Esophagus squamous epithelium (tissue), 5 donors: ENCODE results near the gene LRRC43. TPM values are rescaled to one million over a fixed set of nuclear protein-coding genes. Genes with fewer than 3 reads are reported as not detected.
A peak's percentile ranks its signal among the peaks of the same experiment; 100 is the strongest.

Experiments used
- DNase-seq: peaks from one replicate; lab custom pipeline; 2025; lab: John Stamatoyannopoulos, UW
- H3K27ac ChIP-seq, 4 donors: fragments of 200-600 bp; sonication (generic); one replicate each; pipeline ENCODE4 v1.5.1; 2016 to 2019; ENCODE audit warnings: mild to moderate bottlenecking in 1 of 4
- H3K27me3 ChIP-seq, 4 donors: fragments of 200-600 bp; sonication (generic); 1 replicate in 3 of 4; 2 replicates in 1 of 4; pipeline versions ENCODE4 v1.5.1 to v1.6.0; 2017 to 2021; ENCODE audit warnings: antibody characterized with exemption in 1 of 4
- H3K36me3 ChIP-seq, 3 donors: fragments of 200-600 bp; sonication (generic); one replicate each; pipeline ENCODE4 v1.5.1; 2016 to 2019
- H3K4me1 ChIP-seq, 3 donors: fragments of 200-600 bp; sonication (generic); one replicate each; pipeline ENCODE4 v1.5.1; 2017 to 2019
- H3K4me3 ChIP-seq, 4 donors: fragments of 200-600 bp; sonication (generic); 1 replicate in 3 of 4; 2 replicates in 1 of 4; pipeline ENCODE4 v1.5.1; 2016 to 2019; ENCODE audit warnings: mild to moderate bottlenecking in 2 of 4, moderate library complexity in 1 of 4
- H3K9me3 ChIP-seq, 3 donors: fragments of 200-600 bp; sonication (generic); one replicate each; pipeline ENCODE4 v1.5.1; 2016 to 2019
- POLR2A ChIP-seq, 4 donors: fragments of 450-650 bp; IDR thresholded peaks; one replicate each; pipeline ENCODE4 v1.6.1; 2017; ENCODE audit warnings: antibody characterized with exemption in 4 of 4, mild to moderate bottlenecking in 4 of 4, moderate library complexity in 3 of 4
- WGBS, 2 donors: methylation state at CpG; one replicate each; pipeline ENCODE4 v1.1.5; 2018; 5-methylcytosine and 5-hydroxymethylcytosine counted together
- intact Hi-C: fragments of 100-400 bp; cut with DNase I; formaldehyde crosslinking; loops from one replicate; pipeline ENCODE4 v1.15.0; 2022
- total RNA-seq, 4 donors: library from RNA; depleted of rRNA; stranded (reverse); fragments of >200 nt; gene quantifications; one replicate each; pipeline ENCODE4 v1.1.0, GENCODE V29; 2016
- TF ChIP-seq, protein P1 (sequence below), 6 experiments: fragments of 450-650 bp in 4 of 6; fragments of 200-600 bp in 2 of 6; sonication (generic) in 2 of 6; IDR thresholded peaks; one replicate each; pipeline ENCODE4 v1.5.1; 2016 to 2019; ENCODE audit warnings: antibody characterized with exemption in 6 of 6, mild to moderate bottlenecking in 4 of 6, moderate library complexity in 4 of 6
- donor health status: DM: yes; HTN: yes; CAD: no.

Gene LRRC43
- total RNA-seq, 4 donors from 2014 or later: 0.59 to 0.70 TPM; not detected in 2

DNA sequence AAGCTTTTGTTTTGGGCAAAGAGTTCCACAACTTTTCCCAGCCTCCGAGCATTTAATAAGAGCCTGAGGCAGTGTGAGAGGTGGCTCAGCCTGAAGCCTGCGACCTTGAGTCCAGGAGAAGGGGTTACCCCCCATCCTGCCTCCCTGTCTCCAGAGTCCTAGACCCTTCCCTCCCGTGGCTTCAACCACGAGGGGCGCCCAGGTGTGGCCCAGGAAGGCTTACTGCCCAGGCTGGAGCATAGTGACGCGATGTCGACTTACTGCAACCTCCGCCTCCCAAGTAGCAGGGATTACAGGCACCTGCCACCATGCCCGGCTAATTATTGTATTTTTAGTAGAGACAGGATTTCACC lies 641 bp downstream of the LRRC43 start:
- DNase-seq: no peak
- Histone ChIP-seq H3K36me3 (no peaks in the 10 kb centered on the region), H3K4me1 (peaks cover 0 to 12% (median 0%) of the 10 kb centered on the region in 3 donors), H3K4me3 (peak overlapping the region; percentile 38 to 71 (median 54)), H3K27me3 (peaks cover 0 to 19% (median 0%) of the 10 kb centered on the region in 4 donors), H3K9me3 (no peaks in the 10 kb centered on the region), H3K27ac (no peak overlapping the region)
- intact Hi-C loops: loop anchor here (10.0 kb wide), 1 partner anchor 139 kb away; no protein-coding TSS in a partner anchor
- 71 to 77% methylated on average over 5 to 10 of the region's 10 CpGs for WGBS, 2 donors
- TF ChIP-seq POLR2A (IDR thresholded peaks at IDR 0.05): no peak
- TF ChIP-seq, protein P1, sequence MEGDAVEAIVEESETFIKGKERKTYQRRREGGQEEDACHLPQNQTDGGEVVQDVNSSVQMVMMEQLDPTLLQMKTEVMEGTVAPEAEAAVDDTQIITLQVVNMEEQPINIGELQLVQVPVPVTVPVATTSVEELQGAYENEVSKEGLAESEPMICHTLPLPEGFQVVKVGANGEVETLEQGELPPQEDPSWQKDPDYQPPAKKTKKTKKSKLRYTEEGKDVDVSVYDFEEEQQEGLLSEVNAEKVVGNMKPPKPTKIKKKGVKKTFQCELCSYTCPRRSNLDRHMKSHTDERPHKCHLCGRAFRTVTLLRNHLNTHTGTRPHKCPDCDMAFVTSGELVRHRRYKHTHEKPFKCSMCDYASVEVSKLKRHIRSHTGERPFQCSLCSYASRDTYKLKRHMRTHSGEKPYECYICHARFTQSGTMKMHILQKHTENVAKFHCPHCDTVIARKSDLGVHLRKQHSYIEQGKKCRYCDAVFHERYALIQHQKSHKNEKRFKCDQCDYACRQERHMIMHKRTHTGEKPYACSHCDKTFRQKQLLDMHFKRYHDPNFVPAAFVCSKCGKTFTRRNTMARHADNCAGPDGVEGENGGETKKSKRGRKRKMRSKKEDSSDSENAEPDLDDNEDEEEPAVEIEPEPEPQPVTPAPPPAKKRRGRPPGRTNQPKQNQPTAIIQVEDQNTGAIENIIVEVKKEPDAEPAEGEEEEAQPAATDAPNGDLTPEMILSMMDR (IDR thresholded peaks at IDR 0.05): no peak

DNA sequence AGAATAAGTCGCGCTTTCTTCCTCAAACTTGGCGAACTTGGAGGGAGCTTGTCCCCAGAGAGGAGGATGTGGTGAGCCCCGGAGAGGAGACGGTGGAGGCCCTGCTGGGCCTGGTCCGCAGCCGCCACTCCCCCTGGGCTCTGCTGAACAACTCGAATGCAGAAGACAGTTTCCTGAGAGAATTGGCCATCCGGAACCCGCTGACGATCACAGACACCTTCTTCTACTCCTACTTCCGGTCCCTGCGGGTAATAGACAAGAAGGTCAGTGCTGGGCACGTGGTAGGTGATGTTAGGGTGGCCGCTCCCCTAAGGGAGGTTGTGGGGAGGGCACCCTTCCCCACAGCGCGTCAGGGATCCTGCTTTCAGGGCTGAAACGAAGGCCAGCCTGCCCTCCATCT lies 1.6 kb downstream of the LRRC43 start:
- Histone ChIP-seq H3K4me1 (peaks cover 0 to 12% (median 0%) of the 10 kb centered on the region in 3 donors), H3K4me3 (no peak overlapping the region), H3K27ac (no peak overlapping the region), H3K36me3 (no peaks in the 10 kb centered on the region), H3K9me3 (no peaks in the 10 kb centered on the region), H3K27me3 (peaks cover 0 to 23% (median 0%) of the 10 kb centered on the region in 4 donors)
- intact Hi-C loops: loop anchor here (10.0 kb wide), 1 partner anchor 140 kb away; no protein-coding TSS in a partner anchor
- WGBS, 2 donors: 81 to 83% methylated on average over 7 to 9 of the region's 18 CpGs
- DNase-seq: no peak
- TF ChIP-seq POLR2A (IDR thresholded peaks at IDR 0.05): no peak
- TF ChIP-seq, protein P1 (IDR thresholded peaks at IDR 0.05): no peak

DNA sequence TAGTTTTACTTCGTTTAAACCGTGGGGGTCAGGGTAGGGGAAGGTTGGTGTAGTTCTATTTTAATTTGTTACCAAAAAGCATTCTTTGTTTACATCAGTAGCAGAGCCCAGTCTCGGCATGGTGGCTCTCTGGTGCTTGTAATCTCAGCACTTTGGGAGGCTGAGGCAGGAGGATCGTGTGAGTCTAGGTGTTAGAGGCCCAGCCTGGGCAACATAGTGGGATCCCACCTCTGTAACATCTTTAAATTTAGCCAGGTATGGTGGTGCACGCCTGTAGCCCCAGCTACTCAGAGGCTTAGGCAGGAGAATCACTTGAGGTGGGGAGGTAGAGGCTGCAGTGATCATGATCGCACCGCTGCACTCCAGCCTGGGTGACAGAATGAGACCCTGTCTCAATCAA lies 2.2 kb downstream of the LRRC43 start:
- Histone ChIP-seq H3K36me3 (no peaks in the 10 kb centered on the region), H3K4me1 (peaks cover 0 to 12% (median 0%) of the 10 kb centered on the region in 3 donors), H3K4me3 (no peak overlapping the region), H3K9me3 (no peaks in the 10 kb centered on the region), H3K27ac (no peak overlapping the region), H3K27me3 (peaks cover 0 to 27% (median 0%) of the 10 kb centered on the region in 4 donors)
- WGBS, 2 donors: 87 to 93% methylated on average over 3 to 7 of the region's 7 CpGs
- intact Hi-C loops: loop anchor here (10.0 kb wide), 1 partner anchor 140 kb away; no protein-coding TSS in a partner anchor
- no peak for DNase-seq
- TF ChIP-seq POLR2A (IDR thresholded peaks at IDR 0.05): no peak
- TF ChIP-seq, protein P1 (IDR thresholded peaks at IDR 0.05): no peak

DNA sequence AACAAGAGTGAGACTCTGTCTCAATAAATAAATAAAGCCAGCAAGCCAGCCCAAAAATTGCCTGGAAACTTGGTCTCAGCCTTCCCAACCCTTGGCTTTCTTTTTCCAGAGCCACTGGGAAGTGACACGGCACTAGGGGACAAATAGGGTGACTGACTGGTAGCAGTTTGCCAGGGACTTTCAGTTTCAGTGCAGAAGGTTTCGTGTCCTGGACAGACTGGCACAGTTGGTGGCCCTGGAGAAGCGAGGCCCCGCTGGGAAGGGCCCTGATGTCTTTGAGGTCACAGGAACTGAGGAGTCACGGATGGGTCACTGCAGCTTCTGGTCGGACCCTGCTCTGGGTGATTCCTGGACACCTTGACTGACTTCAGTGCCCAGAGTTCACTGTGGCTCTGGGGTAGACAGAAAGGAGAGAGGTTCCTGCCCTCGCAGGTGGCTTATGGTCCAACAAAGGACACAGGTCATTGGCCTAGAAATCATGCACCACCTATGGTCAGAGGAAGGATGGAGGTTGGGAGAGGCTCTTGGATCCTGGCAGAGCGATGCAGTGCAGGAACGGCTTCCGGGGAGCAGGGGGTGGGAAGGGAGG lies 2.7 kb downstream of the LRRC43 start:
- peaks cover 0 to 12% (median 0%) of the 10 kb centered on the region in 3 donors for H3K4me1 ChIP-seq
- no peak overlapping the region for H3K27ac ChIP-seq
- no peaks in the 10 kb centered on the region for H3K36me3 ChIP-seq
- H3K27me3 ChIP-seq: peaks cover 0 to 27% (median 0%) of the 10 kb centered on the region in 4 donors
- WGBS, 2 donors: 80 to 86% methylated on average over 4 to 9 of the region's 10 CpGs
- intact Hi-C loops: loop anchor here (10.0 kb wide), 1 partner anchor 141 kb away; no protein-coding TSS in a partner anchor
- no peak for TF ChIP-seq POLR2A (IDR thresholded peaks at IDR 0.05)
- TF ChIP-seq, protein P1 (IDR thresholded peaks at IDR 0.05): no peak
- DNase-seq: no peak
- no peaks in the 10 kb centered on the region for H3K9me3 ChIP-seq
- H3K4me3 ChIP-seq: no peak overlapping the region

DNA sequence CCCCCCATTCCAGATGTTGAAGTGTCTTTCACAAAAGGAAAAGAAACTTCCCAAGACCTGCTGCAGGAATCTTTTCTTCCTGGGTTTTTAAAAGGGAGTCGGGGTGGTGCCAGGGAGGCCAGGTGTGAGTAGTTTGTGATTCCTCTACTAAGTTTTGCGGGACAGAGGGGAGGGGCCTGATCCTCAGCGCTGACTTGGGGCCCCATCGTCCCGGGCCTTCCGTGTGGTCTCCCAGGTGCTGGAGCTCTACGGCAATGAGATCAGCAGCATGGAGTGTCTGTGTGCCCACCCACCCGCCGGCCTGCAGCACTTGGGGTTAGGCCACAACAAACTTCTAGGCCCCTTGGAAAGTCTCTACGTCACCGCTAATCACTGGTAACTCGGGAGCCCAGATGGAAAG lies 4.5 kb downstream of the LRRC43 start:
- Histone ChIP-seq H3K4me3 (no peak overlapping the region), H3K27ac (no peak overlapping the region), H3K27me3 (peaks cover 0 to 22% (median 0%) of the 10 kb centered on the region in 4 donors), H3K9me3 (no peaks in the 10 kb centered on the region), H3K4me1 (peaks cover 0 to 12% (median 0%) of the 10 kb centered on the region in 3 donors), H3K36me3 (no peaks in the 10 kb centered on the region)
- no peak for DNase-seq
- 40 to 83% methylated on average over 2 to 7 of the region's 12 CpGs for WGBS, 2 donors
- no peak for TF ChIP-seq POLR2A (IDR thresholded peaks at IDR 0.05)
- TF ChIP-seq, protein P1 (IDR thresholded peaks at IDR 0.05): no peak
- intact Hi-C loops: loop anchor here (10.0 kb wide), 1 partner anchor 143 kb away; no protein-coding TSS in a partner anchor
